ENCODE results near the gene ACKR1.

ACKR1 gene

DNA sequence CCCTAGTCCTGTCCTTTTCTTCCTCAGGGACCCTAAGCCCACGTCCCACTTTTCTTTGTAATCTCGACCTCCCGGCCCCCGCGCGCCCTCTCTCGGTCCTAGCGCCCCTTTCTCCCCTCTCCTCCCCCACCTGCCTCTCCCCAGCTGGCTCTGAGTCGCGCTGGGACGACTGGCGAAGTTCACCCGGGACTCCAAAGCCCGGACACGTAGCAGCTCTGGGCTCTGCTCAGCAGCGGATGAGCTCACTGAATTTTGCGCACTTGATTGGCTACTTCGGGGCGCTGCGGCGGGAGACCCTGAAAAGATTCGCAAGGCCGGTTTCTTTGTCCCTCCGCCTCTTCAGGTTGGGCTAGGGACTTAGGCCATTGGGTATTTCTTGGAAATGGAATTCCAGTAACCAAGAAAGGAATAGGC lies 16.3 kb upstream of the ACKR1 start:
- peak overlapping the region; percentile 79 for H3K9ac ChIP-seq (ENCODE audit: insufficient read length, low read depth)
- H3K36me3 ChIP-seq (ENCODE audit: insufficient read depth, insufficient read length, low read length), result peaks cover 11% of the 10 kb centered on the region
- H3K9me3 ChIP-seq (ENCODE audit: insufficient read depth, low read length), result no peaks in the 10 kb centered on the region
- H3K4me1 ChIP-seq (ENCODE audit: insufficient read depth, insufficient read length), result peaks cover 5% of the 10 kb centered on the region
- peak; percentile 92 for DNase-seq (ENCODE audit: low read depth, low spot score)
- TF ChIP-seq YY1 (IDR thresholded peaks at IDR 0.05; ENCODE audit: insufficient read depth, insufficient read length) (no peak), SUZ12 (IDR thresholded peaks at IDR 0.05; ENCODE audit: extremely low read depth, insufficient read depth, insufficient read length) (no peak), ZNF274 (IDR thresholded peaks at IDR 0.05; ENCODE audit: low read depth, low read length) (no peak)
- H3K4me3 ChIP-seq (ENCODE audit: insufficient read length, low read depth), result peak overlapping the region; percentile 68
- peaks cover 4% of the 10 kb centered on the region for H3K27me3 ChIP-seq (ENCODE audit: insufficient read depth, insufficient read length)

DNA sequence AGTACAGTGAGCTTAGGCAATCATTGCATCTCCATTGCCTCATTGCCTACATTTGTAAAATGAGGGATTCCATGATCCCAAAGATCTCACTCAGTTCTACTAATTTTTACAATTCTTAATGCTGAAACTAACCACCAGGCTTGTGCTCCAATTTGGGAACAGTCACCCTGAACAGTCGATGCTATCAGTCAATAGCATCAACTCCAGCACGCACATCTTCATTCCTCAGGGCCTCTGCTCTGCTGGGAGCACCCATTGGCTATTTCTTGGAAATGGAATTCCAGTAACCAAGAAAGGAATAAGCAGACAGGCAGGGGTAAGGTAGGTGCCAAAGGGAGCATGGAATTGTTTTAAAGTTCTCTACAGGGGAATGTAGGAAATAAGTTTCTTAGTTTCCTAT lies 14.2 kb upstream of the ACKR1 start:
- Histone ChIP-seq H3K4me3 (ENCODE audit: insufficient read length, low read depth) (no peak overlapping the region), H3K36me3 (ENCODE audit: insufficient read depth, insufficient read length, low read length) (peaks cover 11% of the 10 kb centered on the region), H3K27me3 (ENCODE audit: insufficient read depth, insufficient read length) (peaks cover 4% of the 10 kb centered on the region), H3K4me1 (ENCODE audit: insufficient read depth, insufficient read length) (peaks cover 5% of the 10 kb centered on the region), H3K9ac (ENCODE audit: insufficient read length, low read depth) (no peak overlapping the region), H3K9me3 (ENCODE audit: insufficient read depth, low read length) (no peaks in the 10 kb centered on the region)
- no peak for DNase-seq (ENCODE audit: low read depth, low spot score)
- TF ChIP-seq YY1 (IDR thresholded peaks at IDR 0.05; ENCODE audit: insufficient read depth, insufficient read length) (no peak), ZNF274 (IDR thresholded peaks at IDR 0.05; ENCODE audit: low read depth, low read length) (no peak), SUZ12 (IDR thresholded peaks at IDR 0.05; ENCODE audit: extremely low read depth, insufficient read depth, insufficient read length) (no peak)

DNA sequence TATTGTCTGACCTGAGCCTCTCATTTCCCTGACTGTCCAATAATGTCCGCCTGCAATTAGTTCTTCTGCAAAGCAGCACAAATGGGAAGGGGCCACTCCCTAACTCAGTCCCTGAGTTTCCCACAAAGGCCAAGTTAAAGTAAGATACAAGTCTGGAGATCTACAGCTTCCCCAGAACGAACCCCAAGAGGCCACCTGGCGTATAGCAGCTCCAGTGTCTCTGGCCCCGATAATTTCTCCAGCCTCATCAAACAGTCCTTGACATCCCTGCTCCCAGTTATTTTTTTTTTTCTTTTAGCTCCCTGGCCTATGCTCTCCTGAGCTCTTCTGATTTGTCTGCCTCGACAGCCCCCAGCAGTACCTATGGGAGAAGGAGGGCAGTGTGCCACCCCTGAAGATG lies 8.1 kb upstream of the ACKR1 start:
- Histone ChIP-seq H3K36me3 (ENCODE audit: insufficient read depth, insufficient read length, low read length) (peaks cover 18% of the 10 kb centered on the region), H3K9me3 (ENCODE audit: insufficient read depth, low read length) (no peaks in the 10 kb centered on the region), H3K27me3 (ENCODE audit: insufficient read depth, insufficient read length) (no peaks in the 10 kb centered on the region), H3K4me3 (ENCODE audit: insufficient read length, low read depth) (no peak overlapping the region), H3K9ac (ENCODE audit: insufficient read length, low read depth) (no peak overlapping the region), H3K4me1 (ENCODE audit: insufficient read depth, insufficient read length) (no peaks in the 10 kb centered on the region)
- no peak for DNase-seq (ENCODE audit: low read depth, low spot score)
- TF ChIP-seq YY1 (IDR thresholded peaks at IDR 0.05; ENCODE audit: insufficient read depth, insufficient read length), result no peak
- TF ChIP-seq ZNF274 (IDR thresholded peaks at IDR 0.05; ENCODE audit: low read depth, low read length), result no peak

DNA sequence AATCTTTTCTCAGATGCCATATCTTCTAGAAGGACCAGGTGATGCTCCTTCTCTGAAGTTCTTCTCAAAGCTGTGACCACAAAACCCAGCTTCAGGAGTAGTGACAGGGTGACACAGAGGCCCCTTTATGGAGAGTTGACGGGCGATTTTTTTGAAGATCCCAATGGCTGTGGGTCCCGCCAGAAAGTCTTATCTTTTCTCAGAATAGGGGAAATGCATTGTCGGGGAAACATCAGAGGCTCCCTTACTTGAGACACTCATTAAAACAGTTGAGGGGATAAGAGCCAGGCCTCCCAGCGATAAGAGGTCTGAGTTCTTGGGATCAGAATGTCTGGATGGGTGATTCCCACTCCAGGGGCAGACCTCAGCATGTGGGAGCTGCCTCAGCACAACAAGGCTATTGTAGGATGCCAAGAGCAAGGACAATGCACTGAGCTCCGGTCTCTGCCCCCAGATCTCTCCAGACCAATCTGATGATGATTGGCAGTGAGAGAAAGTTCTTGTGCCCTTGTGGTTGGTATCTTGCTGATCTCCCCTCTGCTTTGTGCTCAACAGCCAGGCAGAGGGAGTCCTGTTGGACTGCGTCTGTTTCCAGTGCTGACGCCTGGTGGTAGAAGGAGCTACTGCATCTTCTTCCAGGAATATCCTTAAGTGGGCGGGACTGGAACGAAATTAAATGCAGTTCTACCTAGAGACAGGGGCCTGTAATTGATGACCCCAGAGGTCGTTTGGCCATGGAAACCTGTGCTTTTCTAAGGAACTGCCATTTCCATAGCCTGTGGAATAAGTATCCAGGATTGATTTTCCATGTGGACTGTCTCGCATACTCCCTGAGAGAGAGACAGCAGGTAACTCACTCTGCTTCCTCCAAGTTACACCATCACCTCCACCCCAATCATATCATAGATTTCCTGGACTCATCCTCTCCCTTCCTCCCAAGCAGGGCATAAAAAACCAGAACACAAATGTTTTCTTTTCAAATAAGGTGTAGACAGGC lies 6.8 kb upstream of the ACKR1 start:
- Histone ChIP-seq H3K9me3 (ENCODE audit: insufficient read depth, low read length) (no peaks in the 10 kb centered on the region), H3K36me3 (ENCODE audit: insufficient read depth, insufficient read length, low read length) (peaks cover 9% of the 10 kb centered on the region), H3K4me1 (ENCODE audit: insufficient read depth, insufficient read length) (no peaks in the 10 kb centered on the region), H3K27me3 (ENCODE audit: insufficient read depth, insufficient read length) (no peaks in the 10 kb centered on the region), H3K4me3 (ENCODE audit: insufficient read length, low read depth) (no peak overlapping the region), H3K9ac (ENCODE audit: insufficient read length, low read depth) (no peak overlapping the region)
- peak; percentile 88 for DNase-seq (ENCODE audit: low read depth, low spot score)
- TF ChIP-seq YY1 (IDR thresholded peaks at IDR 0.05; ENCODE audit: insufficient read depth, insufficient read length), result no peak
- TF ChIP-seq SUZ12 (IDR thresholded peaks at IDR 0.05; ENCODE audit: extremely low read depth, insufficient read depth, insufficient read length), result no peak
- TF ChIP-seq ZNF274 (IDR thresholded peaks at IDR 0.05; ENCODE audit: low read depth, low read length), result no peak

DNA sequence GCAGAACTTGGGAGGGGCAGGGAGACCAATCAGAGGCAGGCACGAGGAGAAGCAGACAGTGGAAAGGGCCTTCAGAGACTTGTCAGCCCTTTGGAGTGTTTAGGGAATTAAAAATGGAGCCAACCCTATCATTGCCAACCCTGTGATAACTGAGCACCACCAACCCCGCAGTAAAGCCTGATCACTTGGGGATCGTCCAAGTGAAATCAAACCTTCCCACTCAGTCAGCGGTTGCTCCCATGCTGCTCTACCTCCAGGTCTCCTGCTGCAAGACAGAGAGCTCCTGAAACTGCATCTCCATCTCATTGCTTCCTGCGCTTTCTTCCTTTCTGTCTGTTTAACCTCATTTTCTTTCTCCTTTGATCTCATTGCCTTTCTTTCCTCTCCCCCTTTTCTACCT lies 4.8 kb upstream of the ACKR1 start:
- TF ChIP-seq ZNF274 (IDR thresholded peaks at IDR 0.05; ENCODE audit: low read depth, low read length) (no peak), YY1 (IDR thresholded peaks at IDR 0.05; ENCODE audit: insufficient read depth, insufficient read length) (no peak), SUZ12 (IDR thresholded peaks at IDR 0.05; ENCODE audit: extremely low read depth, insufficient read depth, insufficient read length) (no peak)
- no peak overlapping the region for H3K4me3 ChIP-seq (ENCODE audit: insufficient read length, low read depth)
- H3K27me3 ChIP-seq (ENCODE audit: insufficient read depth, insufficient read length), result no peaks in the 10 kb centered on the region
- no peak overlapping the region for H3K9ac ChIP-seq (ENCODE audit: insufficient read length, low read depth)
- no peaks in the 10 kb centered on the region for H3K4me1 ChIP-seq (ENCODE audit: insufficient read depth, insufficient read length)
- peaks cover 7% of the 10 kb centered on the region for H3K36me3 ChIP-seq (ENCODE audit: insufficient read depth, insufficient read length, low read length)
- no peaks in the 10 kb centered on the region for H3K9me3 ChIP-seq (ENCODE audit: insufficient read depth, low read length)
- DNase-seq (ENCODE audit: low read depth, low spot score), result no peak

DNA sequence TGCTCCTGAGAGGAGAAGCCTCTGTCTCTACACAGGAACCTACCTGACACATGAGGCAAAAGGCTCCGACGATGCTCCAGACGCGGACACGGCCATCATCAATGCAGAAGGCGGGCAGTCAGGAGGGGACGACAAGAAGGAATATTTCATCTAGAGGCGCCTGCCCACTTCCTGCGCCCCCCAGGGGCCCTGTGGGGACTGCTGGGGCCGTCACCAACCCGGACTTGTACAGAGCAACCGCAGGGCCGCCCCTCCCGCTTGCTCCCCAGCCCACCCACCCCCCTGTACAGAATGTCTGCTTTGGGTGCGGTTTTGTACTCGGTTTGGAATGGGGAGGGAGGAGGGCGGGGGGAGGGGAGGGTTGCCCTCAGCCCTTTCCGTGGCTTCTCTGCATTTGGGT lies 3.9 kb upstream of the ACKR1 start:
- TF ChIP-seq SUZ12 (IDR thresholded peaks at IDR 0.05; ENCODE audit: extremely low read depth, insufficient read depth, insufficient read length), result no peak
- no peak for DNase-seq (ENCODE audit: low read depth, low spot score)
- no peaks in the 10 kb centered on the region for H3K9me3 ChIP-seq (ENCODE audit: insufficient read depth, low read length)
- H3K4me1 ChIP-seq (ENCODE audit: insufficient read depth, insufficient read length), result no peaks in the 10 kb centered on the region
- no peak overlapping the region for H3K4me3 ChIP-seq (ENCODE audit: insufficient read length, low read depth)
- H3K27me3 ChIP-seq (ENCODE audit: insufficient read depth, insufficient read length), result no peaks in the 10 kb centered on the region
- no peak overlapping the region for H3K9ac ChIP-seq (ENCODE audit: insufficient read length, low read depth)
- peaks cover 7% of the 10 kb centered on the region for H3K36me3 ChIP-seq (ENCODE audit: insufficient read depth, insufficient read length, low read length)

DNA sequence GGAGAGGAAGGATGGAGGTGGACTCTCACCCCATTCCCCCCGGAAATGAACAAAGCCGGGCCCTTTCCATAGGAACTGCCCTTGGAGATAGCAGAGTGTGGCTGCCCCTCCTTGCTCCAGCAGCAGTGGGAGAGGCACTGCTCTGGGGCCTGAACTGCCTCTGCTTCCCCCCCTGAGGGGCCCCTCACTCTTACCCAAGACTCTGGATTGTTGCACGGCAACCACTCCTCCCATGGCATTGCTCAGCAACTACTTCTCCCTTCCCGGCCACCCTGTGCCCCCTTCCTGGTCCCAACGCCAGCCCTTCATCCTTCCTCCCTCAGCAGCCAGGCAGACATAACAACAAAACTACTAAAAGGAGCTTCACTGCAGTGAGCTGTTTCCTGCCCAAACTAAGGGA lies 3.0 kb upstream of the ACKR1 start:
- Histone ChIP-seq H3K9ac (ENCODE audit: insufficient read length, low read depth) (no peak overlapping the region), H3K4me3 (ENCODE audit: insufficient read length, low read depth) (no peak overlapping the region), H3K9me3 (ENCODE audit: insufficient read depth, low read length) (no peaks in the 10 kb centered on the region), H3K36me3 (ENCODE audit: insufficient read depth, insufficient read length, low read length) (peaks cover 7% of the 10 kb centered on the region), H3K4me1 (ENCODE audit: insufficient read depth, insufficient read length) (peaks cover 2% of the 10 kb centered on the region), H3K27me3 (ENCODE audit: insufficient read depth, insufficient read length) (no peaks in the 10 kb centered on the region)
- no peak for DNase-seq (ENCODE audit: low read depth, low spot score)
- TF ChIP-seq YY1 (IDR thresholded peaks at IDR 0.05; ENCODE audit: insufficient read depth, insufficient read length), result no peak
- TF ChIP-seq ZNF274 (IDR thresholded peaks at IDR 0.05; ENCODE audit: low read depth, low read length), result no peak
- TF ChIP-seq SUZ12 (IDR thresholded peaks at IDR 0.05; ENCODE audit: extremely low read depth, insufficient read depth, insufficient read length), result no peak
